Endothelial cell of umbilical vein (primary cell): ENCODE data around the gene CEACAM16. TPM values are rescaled to one million over a fixed set of nuclear protein-coding genes. Genes with fewer than 3 reads are reported as not detected.

ENCODE experiments used
- BruUV-seq: library from RNA; stranded (reverse); fragments of 400-500 nt; replicated peaks from 2 replicates; lab custom pipeline; 2021; lab: Mats Ljungman, UMichigan
- CTCF ChIA-PET: fragments of 300-600, 350-600 bp; sonication (Branson Sonifier 250); formaldehyde crosslinking; loops from one replicate; lab custom pipeline; 2021; ENCODE audit warnings: antibody characterized with exemption, inconsistent platforms; lab: Charles Lee
- POLR2A ChIA-PET: fragments of 300-600, 350-600 bp; sonication (Branson Sonifier 250); formaldehyde crosslinking; loops from one replicate; lab custom pipeline; 2021; ENCODE audit warnings: antibody characterized with exemption, inconsistent platforms; lab: Charles Lee
- DNase-seq: peaks from one replicate; pipeline ENCODE4 v3.0.0-alpha.2; 2011; ENCODE audit warnings: low read depth, low spot score
- FAIRE-seq: peaks from 2 replicates; lab custom pipeline; 2011; peaks lifted over from hg19 to GRCh38; lab: Jason Lieb, UNC
- H2AFZ ChIP-seq: 2 replicates; pipeline ENCODE4 v1.6.0; 2012; ENCODE audit warnings: low read depth, low read length, control low read depth, inconsistent platforms
- H3K27ac ChIP-seq: 2 replicates; pipeline ENCODE4 v1.5.1; 2011; ENCODE audit warnings: low read depth, mild to moderate bottlenecking, control low read depth, low read length, moderate library complexity; ENCODE audit not compliant: insufficient read depth
- H3K27me3 ChIP-seq, 2 experiments: 2 replicates each; pipeline versions ENCODE4 v1.6.0 to v1.6.1; 2011; ENCODE audit warnings: low read length in 2 of 2, mixed read lengths in 1 of 2; ENCODE audit not compliant: control insufficient read depth in 2 of 2, insufficient read depth in 2 of 2
- H3K36me3 ChIP-seq, 2 experiments: 2 replicates in 1 of 2; 3 replicates in 1 of 2; pipeline ENCODE4 v1.5.1; 2011; ENCODE audit warnings: low read length in 2 of 2, mild to moderate bottlenecking in 1 of 2, moderate library complexity in 1 of 2; ENCODE audit not compliant: control insufficient read depth in 2 of 2, insufficient read depth in 2 of 2; ENCODE audit errors: extremely low read depth in 1 of 2
- H3K4me1 ChIP-seq: 3 replicates; pipeline ENCODE4 v1.5.1; 2011; ENCODE audit warnings: mild to moderate bottlenecking, low read length; ENCODE audit not compliant: control insufficient read depth, insufficient read depth; ENCODE audit errors: extremely low read depth
- H3K4me2 ChIP-seq: 2 replicates; pipeline ENCODE4 v1.6.1; 2011; ENCODE audit warnings: low read length, control low read depth, mixed read lengths; ENCODE audit not compliant: insufficient read depth
- H3K4me3 ChIP-seq, 3 experiments: fragments of 200-600 bp in 1 of 3; sonication (generic), shearing (Covaris generic) in 1 of 3; replicated peaks in 1 of 3; 2 replicates each; pipeline ENCODE4 v1.5.1; 2011 to 2016; ENCODE audit warnings: control low read depth in 3 of 3, low read length in 3 of 3, mild to moderate bottlenecking in 2 of 3, inconsistent platforms in 1 of 3, low read depth in 1 of 3, moderate library complexity in 1 of 3; ENCODE audit not compliant: insufficient read depth in 1 of 3
- H3K79me2 ChIP-seq: 2 replicates; pipeline ENCODE4 v1.6.0; 2012; ENCODE audit warnings: low read length, inconsistent platforms; ENCODE audit not compliant: control insufficient read depth, insufficient read depth
- H3K9ac ChIP-seq: replicated peaks from 2 replicates; pipeline ENCODE3; 2011; ENCODE audit warnings: low read length, control low read depth; ENCODE audit not compliant: insufficient read depth; ENCODE audit errors: extremely low read depth
- H3K9me1 ChIP-seq: replicated peaks from 3 replicates; pipeline ENCODE4 v1.6.0; 2011; ENCODE audit warnings: mild to moderate bottlenecking, low read length; ENCODE audit not compliant: control insufficient read depth, insufficient read depth; ENCODE audit errors: extremely low read depth
- H3K9me3 ChIP-seq: replicated peaks from 2 replicates; pipeline ENCODE4 v1.5.1; 2012; ENCODE audit warnings: low read length, inconsistent platforms; ENCODE audit not compliant: control insufficient read depth, insufficient read depth
- H4K20me1 ChIP-seq: replicated peaks from 2 replicates; pipeline ENCODE3; 2011; ENCODE audit warnings: mild to moderate bottlenecking, low read length; ENCODE audit not compliant: control insufficient read depth, insufficient read depth; ENCODE audit errors: extremely low read depth
- EZH2 ChIP-seq: IDR thresholded peaks from 2 replicates; pipeline ENCODE4 v1.6.1; 2012; ENCODE audit warnings: borderline replicate concordance, low read depth, mild to moderate bottlenecking, moderate library complexity, low read length, inconsistent platforms; ENCODE audit not compliant: severe bottlenecking
- FOS ChIP-seq: IDR thresholded peaks from 2 replicates; pipeline ENCODE4 v1.6.1; 2011; ENCODE audit warnings: mild to moderate bottlenecking, low read length, moderate library complexity, borderline replicate concordance; ENCODE audit not compliant: insufficient read depth
- MAX ChIP-seq: IDR thresholded peaks from 2 replicates; pipeline ENCODE4 v1.6.1; 2011; ENCODE audit not compliant: insufficient read depth, insufficient read length
- MYC ChIP-seq: IDR thresholded peaks from one replicate; pipeline ENCODE4 v1.6.1; 2011; ENCODE audit warnings: mild to moderate bottlenecking, low read depth, low read length
- POLR2A ChIP-seq: IDR thresholded peaks from 2 replicates; pipeline ENCODE4 v1.6.1; 2012; ENCODE audit warnings: low read depth, mild to moderate bottlenecking, control low read depth, low read length
- POLR2AphosphoS5 ChIP-seq: IDR thresholded peaks from 2 replicates; pipeline ENCODE4 v1.6.1; 2012; ENCODE audit warnings: low read depth, mild to moderate bottlenecking, control low read depth, low read length, moderate library complexity; ENCODE audit not compliant: insufficient read depth
- dilution Hi-C: fragments of 300-500 bp; cut with MboI; formaldehyde crosslinking; loops from one replicate; pipeline ENCODE4 v1.15.0; 2019; ENCODE audit warnings: low sequenced_read_pairs; ENCODE audit not compliant: extremely low pct_ligation_motif_present
- intact Hi-C: fragments of 100-400 bp; cut with micrococcal nuclease; formaldehyde crosslinking; loops from one replicate; pipeline ENCODE4 v1.10.0; 2022
- polyA plus RNA-seq, 4 experiments: library from polyadenylated mRNA; depleted of rRNA in 3 of 4; stranded (reverse) in 3 of 4; unstranded in 1 of 4; fragments of >200 nt; gene quantifications; 2 replicates each; pipeline versions ENCODE4 v1.2.1 to v1.2.3, GENCODE V29; 2011 to 2012; ENCODE audit warnings: missing spikeins in 1 of 4
- total RNA-seq: library from RNA; stranded (reverse); gene quantifications from 2 replicates; pipeline ENCODE4 v1.2.3, GENCODE V29; 2021
- TF ChIP-seq, protein P1 (sequence below), 2 donors: IDR thresholded peaks; 1 replicate in 1 of 2; 2 replicates in 1 of 2; pipeline ENCODE4 v1.5.1; 2011; ENCODE audit warnings: low read length in 2 of 2, mild to moderate bottlenecking in 2 of 2, moderate library complexity in 2 of 2, control low read depth in 1 of 2, inconsistent platforms in 1 of 2, low read depth in 1 of 2; ENCODE audit not compliant: insufficient read depth in 1 of 2; ENCODE audit errors: extremely low read depth in 1 of 2

The CEACAM16 gene
- total and polyA plus RNA-seq, 2 donors (not counting 3 experiments of a cell fraction or from before 2014, with no cell fraction given) = not detected

DNA sequence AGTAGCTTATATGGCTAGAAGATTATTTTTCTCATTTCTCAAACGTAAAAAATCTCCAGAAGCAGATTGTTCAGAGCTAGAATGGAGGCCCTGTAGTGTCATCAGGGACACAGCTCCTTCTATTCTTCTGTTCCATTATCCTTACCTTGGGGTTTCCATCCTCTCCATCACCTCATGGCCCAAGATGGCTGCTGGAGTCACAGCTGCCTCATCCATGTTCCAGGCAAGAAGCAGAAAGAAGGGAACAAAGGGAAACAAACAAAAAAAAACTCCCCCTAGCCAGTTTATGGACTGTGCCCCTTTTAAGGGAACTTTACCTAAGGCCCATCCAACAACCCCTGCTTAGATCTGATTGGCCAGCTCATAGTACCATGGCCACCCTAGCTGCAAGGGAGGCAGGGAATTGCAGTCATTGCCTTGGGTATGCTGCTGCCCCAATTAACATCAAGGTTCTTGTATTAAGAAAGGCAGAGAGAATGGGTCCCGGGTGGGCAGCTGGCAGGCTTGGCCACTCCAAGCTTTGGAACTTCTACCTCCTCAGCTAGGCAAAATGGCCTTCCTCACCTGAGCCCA lies 15.7 kb downstream of the CEACAM16 start:
- POLR2A ChIA-PET = no interaction called here
- H3K79me2 ChIP-seq = peaks cover 16% of the 10 kb centered on the region
- no peak for DNase-seq
- intact Hi-C loops = no loop called here
- H2AFZ ChIP-seq = no peak overlapping the region
- CTCF ChIA-PET = interaction anchor here (0.7 to 3.2 kb wide), 4 partner anchors 9 to 56 kb away, joined by 3 to 21 read pairs (median 9); no protein-coding TSS in a partner anchor
- TF ChIP-seq EZH2 = no peak
- no peak for TF ChIP-seq FOS
- TF ChIP-seq POLR2A = no peak
- no peak for TF ChIP-seq POLR2AphosphoS5
- TF ChIP-seq MAX = no peak
- H3K9me3 ChIP-seq = peaks cover 2% of the 10 kb centered on the region
- H3K4me3 ChIP-seq = no peak overlapping the region
- no peaks in the 10 kb centered on the region for H3K9me1 ChIP-seq
- BruUV-seq = no TSS peak
- H4K20me1 ChIP-seq = no peaks in the 10 kb centered on the region
- peaks cover 0 to 4% of the 10 kb centered on the region in 2 experiments for H3K36me3 ChIP-seq
- H3K27me3 ChIP-seq = no peaks in the 10 kb centered on the region
- peaks cover 26% of the 10 kb centered on the region for H3K4me1 ChIP-seq
- H3K27ac ChIP-seq = no peak overlapping the region
- H3K4me2 ChIP-seq = no peak overlapping the region
- H3K9ac ChIP-seq = no peak overlapping the region
- FAIRE-seq = no peak
- dilution Hi-C loops = no loop called here

GRCh38 chr19:44717603-44718002 lies 18.7 kb downstream of the CEACAM16 start:
- no peak overlapping the region for H3K4me3 ChIP-seq
- H3K9ac ChIP-seq = peak overlapping the region; percentile 98
- H3K27ac ChIP-seq = peak overlapping the region; percentile 100
- dilution Hi-C loops = no loop called here
- H3K4me2 ChIP-seq = peak overlapping the region; percentile 59
- peaks cover 31% of the 10 kb centered on the region for H3K4me1 ChIP-seq
- DNase-seq = no peak
- H3K9me1 ChIP-seq = no peaks in the 10 kb centered on the region
- H3K36me3 ChIP-seq = peaks cover 0 to 4% of the 10 kb centered on the region in 2 experiments
- H3K27me3 ChIP-seq = no peaks in the 10 kb centered on the region
- CTCF ChIA-PET = interaction anchor here (0.7 to 15.8 kb wide), 9 partner anchors 24 to 169 kb away, joined by 3 to 688 read pairs (median 5); partner anchors contain the start of genes CBLC and NECTIN2
- no TSS peak for BruUV-seq
- H3K79me2 ChIP-seq = peaks cover 16% of the 10 kb centered on the region
- no peak overlapping the region for H2AFZ ChIP-seq
- TF ChIP-seq, protein P1, sequence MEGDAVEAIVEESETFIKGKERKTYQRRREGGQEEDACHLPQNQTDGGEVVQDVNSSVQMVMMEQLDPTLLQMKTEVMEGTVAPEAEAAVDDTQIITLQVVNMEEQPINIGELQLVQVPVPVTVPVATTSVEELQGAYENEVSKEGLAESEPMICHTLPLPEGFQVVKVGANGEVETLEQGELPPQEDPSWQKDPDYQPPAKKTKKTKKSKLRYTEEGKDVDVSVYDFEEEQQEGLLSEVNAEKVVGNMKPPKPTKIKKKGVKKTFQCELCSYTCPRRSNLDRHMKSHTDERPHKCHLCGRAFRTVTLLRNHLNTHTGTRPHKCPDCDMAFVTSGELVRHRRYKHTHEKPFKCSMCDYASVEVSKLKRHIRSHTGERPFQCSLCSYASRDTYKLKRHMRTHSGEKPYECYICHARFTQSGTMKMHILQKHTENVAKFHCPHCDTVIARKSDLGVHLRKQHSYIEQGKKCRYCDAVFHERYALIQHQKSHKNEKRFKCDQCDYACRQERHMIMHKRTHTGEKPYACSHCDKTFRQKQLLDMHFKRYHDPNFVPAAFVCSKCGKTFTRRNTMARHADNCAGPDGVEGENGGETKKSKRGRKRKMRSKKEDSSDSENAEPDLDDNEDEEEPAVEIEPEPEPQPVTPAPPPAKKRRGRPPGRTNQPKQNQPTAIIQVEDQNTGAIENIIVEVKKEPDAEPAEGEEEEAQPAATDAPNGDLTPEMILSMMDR (IDR thresholded peaks at IDR 0.05; ENCODE audit: extremely low read depth in 1 of 2, insufficient read depth in 1 of 2, low read depth in 1 of 2, low read length in 2 of 2) = no peak
- no peak for TF ChIP-seq MYC
- TF ChIP-seq MAX = no peak
- TF ChIP-seq EZH2 = no peak
- intact Hi-C loops = loop anchor here (1.0 to 2.0 kb wide), 3 partner anchors 25 to 173 kb away; partner anchors contain the start of gene TOMM40
- no peaks in the 10 kb centered on the region for H4K20me1 ChIP-seq
- POLR2A ChIA-PET = interaction anchor here (0.6 to 0.7 kb wide), 2 partner anchors 92 to 120 kb away, joined by 3 read pairs; no protein-coding TSS in a partner anchor
- peak; percentile 35 for FAIRE-seq
- H3K9me3 ChIP-seq = peaks cover 2% of the 10 kb centered on the region
